KOPT-K1 (cell line): ENCODE data around the gene EIF5A.

Experiments
- H3K27ac ChIP-seq: fragments of 200-600 bp; sonication (generic); 2 replicates; pipeline ENCODE4 v1.5.1; 2016; ENCODE audit warnings: antibody characterized with exemption, mild to moderate bottlenecking, low read depth, low read length; ENCODE audit not compliant: poor library complexity, severe bottlenecking
- H3K36me3 ChIP-seq: fragments of 200-600 bp; sonication (generic); 2 replicates; pipeline ENCODE4 v1.5.1; 2017; ENCODE audit warnings: antibody characterized with exemption, mild to moderate bottlenecking, low read length, moderate library complexity; ENCODE audit not compliant: insufficient read depth
- H3K9me3 ChIP-seq: fragments of 200-600 bp; sonication (generic); 2 replicates; pipeline ENCODE4 v1.5.1; 2017; ENCODE audit warnings: antibody characterized with exemption, low read length, mild to moderate bottlenecking; ENCODE audit not compliant: insufficient read depth, poor library complexity, severe bottlenecking

The EIF5A gene

GRCh38 chr17:7294614-7295153 lies 12.7 kb upstream of the EIF5A start, which contains the start of gene YBX2:
Gene YBX2, minus strand, starts transcription at chr17:7294639. Its CDS starts 139 bp downstream, at chr17:7294500.
- H3K9me3 ChIP-seq, result no peaks in the 10 kb centered on the region
- H3K36me3 ChIP-seq, result no peaks in the 10 kb centered on the region
- H3K27ac ChIP-seq, result peak within 1 kb of the TSS; percentile 1

- H3K9me3 ChIP-seq, result no peaks in the 10 kb centered on the region
- H3K27ac ChIP-seq, result no peak overlapping the region
- no peaks in the 10 kb centered on the region for H3K36me3 ChIP-seq
These were observed 11.9 kb upstream of the EIF5A start for GRCh38 chr17:7295230-7296180.

GRCh38 chr17:7296189-7296861 lies 11.1 kb upstream of the EIF5A start:
- H3K27ac ChIP-seq, result no peak overlapping the region
- H3K36me3 ChIP-seq, result no peaks in the 10 kb centered on the region
- H3K9me3 ChIP-seq, result no peaks in the 10 kb centered on the region

GRCh38 chr17:7304179-7304578 lies 3.2 kb upstream of the EIF5A start:
- H3K36me3 ChIP-seq, result peaks cover 2% of the 10 kb centered on the region
- no peaks in the 10 kb centered on the region for H3K9me3 ChIP-seq
- no peak overlapping the region for H3K27ac ChIP-seq

- Histone ChIP-seq H3K27ac (peak overlapping the region; percentile 95), H3K36me3 (peaks cover 40% of the 10 kb centered on the region), H3K9me3 (no peaks in the 10 kb centered on the region)
These were observed 527 bp downstream of the EIF5A start for GRCh38 chr17:7307686-7308624.

- H3K36me3 ChIP-seq, result peaks cover 48% of the 10 kb centered on the region
- H3K9me3 ChIP-seq, result no peaks in the 10 kb centered on the region
- peak overlapping the region; percentile 95 for H3K27ac ChIP-seq
These were observed 1.4 kb downstream of the EIF5A start for GRCh38 chr17:7308625-7309433.

- peak overlapping the region; percentile 95 for H3K27ac ChIP-seq
- H3K9me3 ChIP-seq, result no peaks in the 10 kb centered on the region
- peaks cover 52% of the 10 kb centered on the region for H3K36me3 ChIP-seq
These were observed 2.2 kb downstream of the EIF5A start for GRCh38 chr17:7309628-7310027.

- H3K36me3 ChIP-seq, result peaks cover 57% of the 10 kb centered on the region
These were observed 3.8 kb downstream of the EIF5A start for GRCh38 chr17:7311110-7311705.

GRCh38 chr17:7312432-7313087 lies 5.1 kb downstream of the EIF5A start:
- Histone ChIP-seq H3K9me3 (no peaks in the 10 kb centered on the region), H3K36me3 (peaks cover 67% of the 10 kb centered on the region), H3K27ac (no peak overlapping the region)

More at GRCh38 chr17:7311110-7311705, 3.8 kb downstream of the EIF5A start:
- Histone ChIP-seq H3K9me3 (no peaks in the 10 kb centered on the region), H3K27ac (no peak overlapping the region)

- H3K36me3 ChIP-seq, result peaks cover 74% of the 10 kb centered on the region
- no peak overlapping the region for H3K27ac ChIP-seq
- H3K9me3 ChIP-seq, result no peaks in the 10 kb centered on the region
These were observed 5.9 kb downstream of the EIF5A start for GRCh38 chr17:7313088-7313889.

GRCh38 chr17:7313890-7314718 lies 6.7 kb downstream of the EIF5A start:
- peak overlapping the region; percentile 78 for H3K27ac ChIP-seq

More at GRCh38 chr17:7313890-7314718, 6.7 kb downstream of the EIF5A start:
- peaks cover 81% of the 10 kb centered on the region for H3K36me3 ChIP-seq
- no peaks in the 10 kb centered on the region for H3K9me3 ChIP-seq
